NCI-H226 (cell line): ENCODE results near the gene CFAP221.

Experiments
- DNase-seq: peaks from one replicate; pipeline ENCODE4 v3.0.0-alpha.2; 2015

The CFAP221 gene

GRCh38 chr2:119702918-119703401 lies 158.7 kb downstream of the CFAP221 start:
- peak; percentile 41 for DNase-seq

- DNase-seq: no peak
Observed at GRCh38 chr2:119703526-119703925, 159.3 kb downstream of the CFAP221 start.

- DNase-seq: no peak
Observed at GRCh38 chr2:119704670-119705120, 160.4 kb downstream of the CFAP221 start.

GRCh38 chr2:119706221-119706620 lies 162.0 kb downstream of the CFAP221 start:
- no peak for DNase-seq
